Skeletal muscle tissue (tissue), 4 donors: ENCODE results near the gene ANXA6. TPM values are rescaled to one million over a fixed set of nuclear protein-coding genes. Genes with fewer than 3 reads are reported as not detected.

Source experiments
- H3K27ac ChIP-seq: one replicate; pipeline ENCODE4 v1.7.0; 2013; ENCODE audit warnings: mild to moderate bottlenecking, low read depth, low read length, inconsistent platforms
- H3K27me3 ChIP-seq, 3 donors: one replicate each; pipeline ENCODE4 v1.7.0; 2013; ENCODE audit warnings: low read length in 3 of 3; ENCODE audit not compliant: control insufficient read depth in 3 of 3, insufficient read depth in 3 of 3
- H3K36me3 ChIP-seq, 3 donors: one replicate each; pipeline ENCODE4 v1.7.0; 2013; ENCODE audit warnings: low read length in 3 of 3; ENCODE audit not compliant: control insufficient read depth in 3 of 3, insufficient read depth in 3 of 3
- H3K4me1 ChIP-seq, 3 donors: one replicate each; pipeline ENCODE4 v1.7.0; 2013; ENCODE audit warnings: low read length in 3 of 3, mild to moderate bottlenecking in 3 of 3; ENCODE audit not compliant: control insufficient read depth in 3 of 3, insufficient read depth in 3 of 3
- H3K4me3 ChIP-seq, 3 donors: one replicate each; pipeline ENCODE4 v1.7.0; 2013; ENCODE audit warnings: low read length in 3 of 3
- H3K9ac ChIP-seq, 3 donors: one replicate each; pipeline ENCODE4 v1.7.0; 2013; ENCODE audit warnings: low read length in 3 of 3, mild to moderate bottlenecking in 3 of 3, moderate library complexity in 2 of 3, low read depth in 1 of 3
- H3K9me3 ChIP-seq, 3 donors: one replicate each; pipeline ENCODE4 v1.7.0; 2013; ENCODE audit warnings: low read length in 3 of 3; ENCODE audit not compliant: control insufficient read depth in 3 of 3
- total RNA-seq: library from RNA; depleted of rRNA; stranded (reverse); fragments of >200 nt; gene quantifications from one replicate; pipeline ENCODE4 v1.2.3, GENCODE V29; 2014
- donor health status: Osteomylitis.

Gene ANXA6
- total RNA-seq, 1 donor from 2014 or later, result 361 TPM

GRCh38 chr5:151108566-151108965 is 49.0 kb downstream of the ANXA6 start:
- no peak overlapping the region for H3K4me3 ChIP-seq
- peak overlapping the region in 1 of 3 donors; percentile 54 for H3K9ac ChIP-seq
- H3K4me1 ChIP-seq, result peaks cover 48 to 66% (median 63%) of the 10 kb centered on the region in 3 donors
- H3K9me3 ChIP-seq, result no peaks in the 10 kb centered on the region
- no peaks in the 10 kb centered on the region for H3K27me3 ChIP-seq
- peaks cover 39 to 67% (median 61%) of the 10 kb centered on the region in 3 donors for H3K36me3 ChIP-seq
- H3K27ac ChIP-seq, result no peak overlapping the region

DNA sequence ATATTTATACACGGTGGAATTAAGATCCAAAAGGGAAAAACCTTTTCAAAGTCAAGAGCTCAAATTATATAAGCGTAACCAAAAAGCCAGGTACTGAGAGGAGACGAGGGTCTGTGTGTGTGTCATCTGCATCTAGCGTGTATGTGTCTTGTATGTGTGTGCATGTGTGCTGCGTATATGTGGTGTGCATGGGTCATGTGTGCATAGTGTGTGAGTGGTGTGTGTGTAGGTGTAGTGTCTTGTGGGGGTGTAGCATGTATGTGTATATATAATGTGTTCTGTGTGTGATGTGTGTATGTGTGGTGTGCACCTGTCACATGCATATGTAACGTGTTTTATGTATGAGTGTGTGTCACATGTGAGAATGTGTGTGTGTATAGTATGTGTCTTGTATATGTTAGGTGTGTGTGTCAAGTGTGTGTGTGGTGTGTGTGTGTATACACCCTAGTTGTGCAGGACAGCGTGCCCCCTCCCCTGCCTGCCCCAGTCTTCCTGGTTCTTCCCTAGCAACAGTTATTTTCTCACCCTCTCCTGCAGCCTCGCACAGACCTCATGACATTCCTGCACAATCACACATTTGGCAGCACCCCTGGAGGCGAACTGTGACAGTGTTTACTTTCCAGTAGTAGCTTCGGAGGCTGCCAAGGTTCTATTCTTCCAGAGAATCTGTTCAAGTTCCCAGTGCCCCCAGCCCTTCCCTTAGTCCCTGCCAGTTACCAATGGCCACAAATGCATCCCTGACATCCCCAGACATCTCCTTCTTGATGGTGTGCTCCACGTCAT is 49.6 kb downstream of the ANXA6 start:
- peaks cover 48 to 66% (median 63%) of the 10 kb centered on the region in 3 donors for H3K4me1 ChIP-seq

GRCh38 chr5:151107084-151107483 is 50.5 kb downstream of the ANXA6 start:
- no peaks in the 10 kb centered on the region for H3K27me3 ChIP-seq
- H3K9ac ChIP-seq, result no peak overlapping the region
- no peaks in the 10 kb centered on the region for H3K9me3 ChIP-seq
- H3K27ac ChIP-seq, result no peak overlapping the region
- no peak overlapping the region for H3K4me3 ChIP-seq
- H3K36me3 ChIP-seq, result peaks cover 40 to 76% (median 60%) of the 10 kb centered on the region in 3 donors
- H3K4me1 ChIP-seq, result peaks cover 48 to 66% (median 63%) of the 10 kb centered on the region in 3 donors

More for the DNA sequence above, 49.6 kb downstream of the ANXA6 start:
- peak overlapping the region in 1 of 3 donors; percentile 31 for H3K4me3 ChIP-seq
- peak overlapping the region in 1 of 3 donors; percentile 54 for H3K9ac ChIP-seq
- H3K9me3 ChIP-seq, result no peaks in the 10 kb centered on the region
- peaks cover 42 to 68% (median 64%) of the 10 kb centered on the region in 3 donors for H3K36me3 ChIP-seq
- H3K27me3 ChIP-seq, result no peaks in the 10 kb centered on the region
- H3K27ac ChIP-seq, result no peak overlapping the region

DNA sequence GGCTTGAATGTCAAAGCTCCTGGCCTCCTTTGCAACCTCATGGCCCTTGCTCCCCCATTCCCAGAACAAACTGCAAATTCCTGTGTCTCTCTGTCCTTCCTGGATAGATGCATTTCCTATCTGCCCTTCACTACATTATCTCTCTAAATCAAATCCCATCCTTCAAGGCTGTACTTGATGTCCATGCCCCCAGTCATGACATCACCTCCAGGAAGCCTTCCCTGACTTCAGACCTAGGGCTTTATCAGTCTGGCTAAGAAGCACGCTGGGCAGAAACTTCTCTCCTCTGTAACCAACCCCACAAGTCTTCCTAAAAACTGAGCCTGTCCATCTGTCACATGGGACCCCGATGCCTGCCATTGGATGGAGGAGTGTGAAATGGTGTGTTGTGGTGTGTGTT is 51.1 kb downstream of the ANXA6 start:
- Histone ChIP-seq H3K27me3 (no peaks in the 10 kb centered on the region), H3K27ac (no peak overlapping the region), H3K4me1 (peaks cover 53 to 70% (median 68%) of the 10 kb centered on the region in 3 donors), H3K4me3 (no peak overlapping the region), H3K9ac (no peak overlapping the region), H3K9me3 (no peaks in the 10 kb centered on the region), H3K36me3 (peaks cover 44 to 81% (median 66%) of the 10 kb centered on the region in 3 donors)

GRCh38 chr5:151106043-151106442 is 51.5 kb downstream of the ANXA6 start:
- H3K4me3 ChIP-seq, result no peak overlapping the region
- H3K4me1 ChIP-seq, result peaks cover 54 to 70% (median 67%) of the 10 kb centered on the region in 3 donors
- no peaks in the 10 kb centered on the region for H3K27me3 ChIP-seq
- peak overlapping the region in 1 of 3 donors; percentile 17 for H3K9ac ChIP-seq
- no peak overlapping the region for H3K27ac ChIP-seq
- no peaks in the 10 kb centered on the region for H3K9me3 ChIP-seq
- peaks cover 47 to 85% (median 70%) of the 10 kb centered on the region in 3 donors for H3K36me3 ChIP-seq

DNA sequence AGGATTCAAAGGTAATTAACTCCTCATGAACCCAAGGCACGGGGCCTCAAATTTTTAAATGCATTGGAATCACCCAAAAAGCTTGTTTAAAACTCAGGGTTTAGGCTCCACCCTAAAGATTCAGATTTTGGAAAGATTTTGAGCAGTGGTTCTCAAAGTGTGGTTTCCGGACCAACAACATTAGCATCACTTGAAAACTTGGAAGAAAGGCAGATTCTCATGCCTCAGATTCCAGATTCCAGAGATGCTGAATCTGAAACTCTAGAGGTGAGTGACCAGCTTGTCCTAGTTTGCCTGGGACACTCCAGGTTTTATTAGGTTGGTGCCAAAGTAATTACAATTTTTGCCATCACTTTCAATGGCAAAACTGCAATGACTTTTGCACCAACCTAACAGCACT is 52.0 kb downstream of the ANXA6 start:
- Histone ChIP-seq H3K4me1 (peaks cover 53 to 70% (median 67%) of the 10 kb centered on the region in 3 donors), H3K36me3 (peaks cover 47 to 85% (median 71%) of the 10 kb centered on the region in 3 donors), H3K9me3 (no peaks in the 10 kb centered on the region), H3K9ac (no peak overlapping the region), H3K27me3 (no peaks in the 10 kb centered on the region), H3K4me3 (no peak overlapping the region), H3K27ac (no peak overlapping the region)

- Histone ChIP-seq H3K4me1 (peaks cover 52 to 70% (median 65%) of the 10 kb centered on the region in 3 donors), H3K36me3 (peaks cover 45 to 82% (median 67%) of the 10 kb centered on the region in 3 donors), H3K27me3 (no peaks in the 10 kb centered on the region), H3K27ac (peak overlapping the region; percentile 37), H3K9me3 (no peaks in the 10 kb centered on the region), H3K4me3 (no peak overlapping the region), H3K9ac (no peak overlapping the region)
These were observed 52.8 kb downstream of the ANXA6 start for GRCh38 chr5:151104795-151105194.

DNA sequence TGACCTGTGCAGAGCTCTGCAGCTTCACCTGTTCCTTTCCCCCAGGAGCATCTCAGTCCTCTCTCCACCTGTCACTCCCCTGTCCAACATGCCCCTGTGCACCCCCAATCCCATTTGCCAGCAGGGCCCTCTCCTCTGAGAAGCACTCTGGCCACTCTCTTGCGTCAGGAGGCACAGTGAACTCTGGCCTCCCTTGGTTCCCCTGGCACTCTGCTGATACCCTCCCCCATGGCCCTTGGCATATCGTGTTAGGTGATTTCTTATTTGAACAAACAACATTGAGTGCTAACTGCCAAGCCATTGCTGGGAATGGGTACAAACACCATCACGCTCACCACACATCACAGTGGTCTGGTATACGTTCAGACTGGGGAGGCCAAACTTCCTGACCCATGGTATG is 55.8 kb downstream of the ANXA6 start:
- Histone ChIP-seq H3K36me3 (peaks cover 25 to 52% (median 41%) of the 10 kb centered on the region in 3 donors), H3K4me1 (peaks cover 41 to 59% (median 51%) of the 10 kb centered on the region in 3 donors), H3K27ac (peak overlapping the region; percentile 19)

DNA sequence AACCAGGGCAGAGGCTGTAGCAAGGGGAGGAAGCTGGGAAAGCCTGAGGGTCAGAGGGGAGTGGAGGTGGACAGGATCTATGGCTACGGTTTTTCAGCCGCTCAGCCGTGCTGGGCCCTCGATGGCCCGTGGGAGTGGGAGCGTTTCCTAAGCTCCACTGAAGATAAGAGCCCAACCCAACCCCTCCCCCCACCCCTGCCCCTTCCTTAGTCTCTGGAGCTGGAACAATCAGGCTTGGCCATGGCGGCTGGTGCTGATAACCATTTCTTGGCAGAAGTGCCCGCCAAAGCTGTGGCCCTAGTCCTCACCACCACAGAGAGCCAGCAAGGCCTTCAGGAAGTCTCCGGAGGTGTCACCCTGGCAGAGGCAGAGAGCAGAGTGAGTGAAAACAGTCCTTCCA is 56.4 kb downstream of the ANXA6 start:
- Histone ChIP-seq H3K9me3 (no peaks in the 10 kb centered on the region), H3K4me3 (no peak overlapping the region), H3K9ac (peak overlapping the region in 2 of 3 donors; percentile 33 to 38), H3K27me3 (no peaks in the 10 kb centered on the region), H3K4me1 (peaks cover 38 to 58% (median 50%) of the 10 kb centered on the region in 3 donors), H3K36me3 (peaks cover 21 to 46% (median 36%) of the 10 kb centered on the region in 3 donors), H3K27ac (peak overlapping the region; percentile 32)

More for the DNA sequence above, 55.8 kb downstream of the ANXA6 start:
- peak overlapping the region in 1 of 3 donors; percentile 33 for H3K9ac ChIP-seq
- no peak overlapping the region for H3K4me3 ChIP-seq
- no peaks in the 10 kb centered on the region for H3K27me3 ChIP-seq
- H3K9me3 ChIP-seq, result no peaks in the 10 kb centered on the region

DNA sequence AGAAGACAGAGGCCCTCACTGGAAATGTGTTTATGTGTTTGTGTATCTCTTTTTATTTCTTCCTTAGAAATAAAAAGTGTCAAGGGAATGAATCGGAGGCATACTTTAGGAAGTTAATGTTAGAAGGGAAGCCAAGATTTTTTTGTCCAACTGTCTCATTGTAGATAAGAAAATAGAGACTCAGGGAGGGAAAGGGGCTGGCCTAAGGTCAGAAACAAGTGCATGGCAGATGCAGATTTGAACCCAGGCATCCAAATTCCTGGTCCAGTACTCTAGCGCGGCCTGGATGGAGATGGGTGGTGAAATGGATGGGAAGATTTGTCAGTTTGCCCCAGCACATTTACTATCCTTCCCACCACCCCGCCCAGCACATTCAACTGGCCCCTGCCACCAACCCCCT is 56.9 kb downstream of the ANXA6 start:
- peak overlapping the region; percentile 32 for H3K27ac ChIP-seq
- H3K9ac ChIP-seq, result no peak overlapping the region
- peaks cover 21 to 41% (median 33%) of the 10 kb centered on the region in 3 donors for H3K36me3 ChIP-seq
- no peaks in the 10 kb centered on the region for H3K9me3 ChIP-seq
- no peaks in the 10 kb centered on the region for H3K27me3 ChIP-seq
- no peak overlapping the region for H3K4me3 ChIP-seq
- H3K4me1 ChIP-seq, result peaks cover 38 to 58% (median 50%) of the 10 kb centered on the region in 3 donors
